ENCODE results near the gene GPR135.
A peak's percentile ranks its signal among the peaks of the same experiment; 100 is the strongest.

Gene GPR135

DNA sequence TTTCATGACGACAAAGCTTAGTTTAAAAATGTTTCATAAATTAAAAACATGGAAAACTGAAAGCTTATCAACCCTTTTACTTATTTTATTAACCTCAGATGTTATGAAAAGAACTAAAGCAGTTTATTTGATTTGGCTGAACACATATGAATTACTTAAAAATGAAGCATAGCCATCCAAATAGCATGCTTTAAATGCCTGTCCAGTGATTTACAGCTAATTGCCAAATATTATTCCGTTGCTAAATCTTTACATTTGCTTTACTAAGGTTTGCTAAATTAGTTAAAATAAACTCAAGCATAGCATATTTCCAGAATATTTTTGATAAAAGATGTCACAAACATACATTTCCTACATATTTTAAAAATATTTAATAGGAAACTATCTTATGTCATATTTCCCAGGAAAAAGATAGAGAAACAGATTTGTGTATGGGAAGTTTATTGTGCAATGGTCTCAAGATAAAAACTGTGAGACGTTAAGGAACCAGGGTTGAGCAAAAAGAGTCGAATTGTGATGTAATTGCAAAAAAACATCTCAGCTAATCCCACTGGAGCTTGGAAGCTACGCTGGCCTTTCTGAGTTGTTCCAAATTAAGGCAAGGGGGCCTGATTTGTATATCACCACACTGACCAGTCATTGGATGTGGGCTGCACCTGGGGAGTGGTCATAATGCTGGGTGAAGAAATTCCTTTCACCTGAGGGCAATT, 25.8 kb downstream of the GPR135 start:
- Histone ChIP-seq H3K27me3 (replicated peaks in 2 of 5; ENCODE audit: control insufficient read depth in 4 of 5, insufficient read depth in 5 of 5, low read length in 4 of 5) (no peaks in the 10 kb centered on the region), H3K4me3 (ENCODE audit: control insufficient read depth in 1 of 7, extremely low read depth in 1 of 7, insufficient read depth in 4 of 7, low read depth in 2 of 7, low read length in 6 of 7) (no peak overlapping the region), H3K36me3 (ENCODE audit: control insufficient read depth in 4 of 4, insufficient read depth in 4 of 4, low read length in 3 of 4) (no peaks in the 10 kb centered on the region), H3K27ac (ENCODE audit: insufficient read depth in 1 of 2, low read depth in 1 of 2, low read length in 2 of 2, poor library complexity in 1 of 2, severe bottlenecking in 2 of 2) (no peak overlapping the region), H3K4me1 (ENCODE audit: control extremely low read depth in 1 of 4, control insufficient read depth in 4 of 4, insufficient read depth in 4 of 4, low read length in 3 of 4) (peaks cover 0 to 11% (median 0%) of the 10 kb centered on the region in 4 experiments), H3K9me3 (ENCODE audit: control extremely low read depth in 1 of 5, control insufficient read depth in 4 of 5, insufficient read depth in 2 of 5, low read depth in 1 of 5, low read length in 4 of 5) (no peaks in the 10 kb centered on the region)
- CTCF ChIA-PET: interaction anchor here (0.8 to 1.5 kb wide), 6 partner anchors 11 to 800 kb away, joined by 3 to 7 read pairs (median 4); no protein-coding TSS in a partner anchor
- POLR2A ChIA-PET: no interaction called here
- 90% methylated on average over 3 of the region's 5 CpGs for WGBS (ENCODE audit: insufficient coverage)
- no peak for DNase-seq

DNA sequence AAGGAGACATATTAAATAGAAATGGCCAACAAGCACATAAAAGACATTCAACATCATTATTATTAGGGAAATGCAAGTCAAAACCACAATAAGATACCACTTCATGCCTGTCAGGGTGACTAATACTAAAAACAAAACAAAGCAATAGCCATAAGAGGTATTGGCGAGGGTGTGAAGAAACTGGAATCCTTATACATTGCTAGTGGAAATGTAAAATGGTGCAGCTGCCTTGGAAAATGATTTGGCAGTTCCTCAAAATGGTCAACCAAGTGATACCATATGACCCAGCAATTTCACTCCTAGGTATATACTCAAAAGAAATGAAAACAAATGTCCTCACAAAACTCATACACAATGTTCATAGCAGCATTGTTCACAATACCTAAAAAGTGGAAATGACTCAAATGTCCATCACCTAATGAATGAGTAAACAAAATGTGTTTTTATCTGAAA, 27.0 kb downstream of the GPR135 start:
- WGBS (ENCODE audit: insufficient coverage): no CpG with 5 or more reads among the region's 1 CpG
- ChIA-PET CTCF (interaction anchor here (0.9 to 1.4 kb wide), 4 partner anchors 12 to 318 kb away, joined by 3 to 7 read pairs (median 4); no protein-coding TSS in a partner anchor), POLR2A (no interaction called here)
- peak in 2 of 3 donors; percentile 10 to 21 for DNase-seq
- no peaks in the 10 kb centered on the region for H3K9me3 ChIP-seq (ENCODE audit: control extremely low read depth in 1 of 5, control insufficient read depth in 4 of 5, insufficient read depth in 2 of 5, low read depth in 1 of 5, low read length in 4 of 5)
- H3K4me1 ChIP-seq (ENCODE audit: control extremely low read depth in 1 of 4, control insufficient read depth in 4 of 4, insufficient read depth in 4 of 4, low read length in 3 of 4): peaks cover 0 to 11% (median 0%) of the 10 kb centered on the region in 4 experiments
- no peak overlapping the region for H3K27ac ChIP-seq (ENCODE audit: insufficient read depth in 1 of 2, low read depth in 1 of 2, low read length in 2 of 2, poor library complexity in 1 of 2, severe bottlenecking in 2 of 2)
- no peaks in the 10 kb centered on the region for H3K36me3 ChIP-seq (ENCODE audit: control insufficient read depth in 4 of 4, insufficient read depth in 4 of 4, low read length in 3 of 4)
- H3K27me3 ChIP-seq (replicated peaks in 2 of 5; ENCODE audit: control insufficient read depth in 4 of 5, insufficient read depth in 5 of 5, low read length in 4 of 5): no peaks in the 10 kb centered on the region
- no peak overlapping the region for H3K4me3 ChIP-seq (ENCODE audit: control insufficient read depth in 1 of 7, extremely low read depth in 1 of 7, insufficient read depth in 4 of 7, low read depth in 2 of 7, low read length in 6 of 7)

DNA sequence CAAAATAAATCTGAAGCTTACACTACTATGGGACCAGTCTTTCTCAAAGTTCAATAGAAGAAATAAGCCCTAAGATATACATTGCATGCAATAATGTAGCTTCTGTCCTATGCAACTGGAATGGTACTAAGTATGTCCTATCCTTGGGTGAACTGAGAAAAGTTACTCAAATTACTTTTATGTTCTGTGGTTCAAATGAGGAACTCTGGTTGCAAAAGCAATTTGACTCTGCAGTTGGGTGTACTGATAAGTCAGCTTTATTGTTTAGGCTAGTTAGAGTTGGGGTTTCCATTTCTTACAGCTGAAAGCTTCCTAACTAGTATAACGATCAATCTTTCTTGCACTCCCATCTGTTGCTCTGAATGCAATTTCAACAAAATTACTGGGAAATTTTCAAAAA, 29.2 kb downstream of the GPR135 start:
- no peaks in the 10 kb centered on the region for H3K9me3 ChIP-seq (ENCODE audit: control extremely low read depth in 1 of 5, control insufficient read depth in 4 of 5, insufficient read depth in 2 of 5, low read depth in 1 of 5, low read length in 4 of 5)
- no peaks in the 10 kb centered on the region for H3K27me3 ChIP-seq (replicated peaks in 2 of 5; ENCODE audit: control insufficient read depth in 4 of 5, insufficient read depth in 5 of 5, low read length in 4 of 5)
- H3K36me3 ChIP-seq (ENCODE audit: control insufficient read depth in 4 of 4, insufficient read depth in 4 of 4, low read length in 3 of 4): no peaks in the 10 kb centered on the region
- DNase-seq: peak in 2 of 3 donors; percentile 34 to 44
- ChIA-PET CTCF (interaction anchor here (1.3 to 3.3 kb wide), 2 partner anchors 8 to 309 kb away, joined by 4 to 13 read pairs; no protein-coding TSS in a partner anchor), POLR2A (no interaction called here)
- H3K4me3 ChIP-seq (ENCODE audit: control insufficient read depth in 1 of 7, extremely low read depth in 1 of 7, insufficient read depth in 4 of 7, low read depth in 2 of 7, low read length in 6 of 7): no peak overlapping the region
- WGBS (ENCODE audit: insufficient coverage): 70% methylated on average over 1 of the region's 1 CpG
- peaks cover 0 to 11% (median 0%) of the 10 kb centered on the region in 4 experiments for H3K4me1 ChIP-seq (ENCODE audit: control extremely low read depth in 1 of 4, control insufficient read depth in 4 of 4, insufficient read depth in 4 of 4, low read length in 3 of 4)
- no peak overlapping the region for H3K27ac ChIP-seq (ENCODE audit: insufficient read depth in 1 of 2, low read depth in 1 of 2, low read length in 2 of 2, poor library complexity in 1 of 2, severe bottlenecking in 2 of 2)

DNA sequence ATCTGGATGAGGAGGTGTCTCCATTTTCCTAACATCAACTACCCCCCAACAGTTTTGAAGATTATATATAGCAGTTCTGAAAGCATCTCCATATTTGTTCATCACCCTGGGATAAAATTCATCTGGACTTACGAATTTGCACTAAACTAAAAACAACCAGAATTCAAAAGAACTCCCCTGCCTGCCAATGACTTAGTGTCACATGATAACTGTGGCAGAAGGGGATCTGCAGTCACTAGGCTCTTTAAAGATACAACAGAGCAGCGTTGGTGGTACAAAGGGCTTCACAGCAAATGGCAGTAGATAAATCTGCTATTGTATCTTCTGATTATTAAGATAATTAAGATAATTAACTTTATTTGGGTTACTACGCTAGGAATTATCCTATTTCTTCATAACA, 30.1 kb downstream of the GPR135 start:
- Histone ChIP-seq H3K27me3 (replicated peaks in 2 of 5; ENCODE audit: control insufficient read depth in 4 of 5, insufficient read depth in 5 of 5, low read length in 4 of 5) (no peaks in the 10 kb centered on the region), H3K4me3 (ENCODE audit: control insufficient read depth in 1 of 7, extremely low read depth in 1 of 7, insufficient read depth in 4 of 7, low read depth in 2 of 7, low read length in 6 of 7) (no peak overlapping the region), H3K36me3 (ENCODE audit: control insufficient read depth in 4 of 4, insufficient read depth in 4 of 4, low read length in 3 of 4) (no peaks in the 10 kb centered on the region), H3K4me1 (ENCODE audit: control extremely low read depth in 1 of 4, control insufficient read depth in 4 of 4, insufficient read depth in 4 of 4, low read length in 3 of 4) (peaks cover 0 to 11% (median 0%) of the 10 kb centered on the region in 4 experiments), H3K27ac (ENCODE audit: insufficient read depth in 1 of 2, low read depth in 1 of 2, low read length in 2 of 2, poor library complexity in 1 of 2, severe bottlenecking in 2 of 2) (no peak overlapping the region), H3K9me3 (ENCODE audit: control extremely low read depth in 1 of 5, control insufficient read depth in 4 of 5, insufficient read depth in 2 of 5, low read depth in 1 of 5, low read length in 4 of 5) (no peaks in the 10 kb centered on the region)
- ChIA-PET CTCF (interaction anchor here (1.3 to 3.3 kb wide), 2 partner anchors 9 to 308 kb away, joined by 4 to 13 read pairs; no protein-coding TSS in a partner anchor), POLR2A (no interaction called here)
- DNase-seq: no peak
- no CpG with 5 or more reads among the region's 3 CpGs for WGBS (ENCODE audit: insufficient coverage)

DNA sequence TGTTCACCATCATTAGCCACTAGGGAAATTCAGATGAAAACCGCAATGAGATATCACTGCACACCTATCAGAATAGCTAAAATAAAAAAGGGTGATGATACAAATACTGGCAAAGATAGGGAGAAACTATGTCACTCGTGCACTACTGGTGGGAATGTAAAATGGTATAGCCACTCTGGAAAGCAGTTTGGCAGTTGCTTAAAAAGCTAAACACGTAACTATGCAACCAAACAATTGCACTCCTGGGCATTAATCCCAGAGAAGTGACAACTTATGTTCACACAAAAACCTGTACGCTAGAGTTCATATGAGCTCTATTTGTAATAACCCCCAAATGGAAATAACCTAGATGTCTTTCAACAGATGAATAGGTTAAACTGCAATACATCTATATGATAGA, 35.4 kb downstream of the GPR135 start:
- ChIA-PET CTCF (interaction anchor here (0.8 to 2.5 kb wide), 5 partner anchors 8 to 304 kb away, joined by 3 to 12 read pairs (median 6); no protein-coding TSS in a partner anchor), POLR2A (no interaction called here)
- WGBS (ENCODE audit: insufficient coverage): 100% methylated on average over 1 of the region's 4 CpGs
- H3K4me3 ChIP-seq (ENCODE audit: control insufficient read depth in 1 of 7, extremely low read depth in 1 of 7, insufficient read depth in 4 of 7, low read depth in 2 of 7, low read length in 6 of 7): no peak overlapping the region
- no peak overlapping the region for H3K27ac ChIP-seq (ENCODE audit: insufficient read depth in 1 of 2, low read depth in 1 of 2, low read length in 2 of 2, poor library complexity in 1 of 2, severe bottlenecking in 2 of 2)
- peaks cover 0 to 20% (median 4%) of the 10 kb centered on the region in 4 experiments for H3K4me1 ChIP-seq (ENCODE audit: control extremely low read depth in 1 of 4, control insufficient read depth in 4 of 4, insufficient read depth in 4 of 4, low read length in 3 of 4)
- DNase-seq: no peak
- no peaks in the 10 kb centered on the region for H3K9me3 ChIP-seq (ENCODE audit: control extremely low read depth in 1 of 5, control insufficient read depth in 4 of 5, insufficient read depth in 2 of 5, low read depth in 1 of 5, low read length in 4 of 5)
- no peaks in the 10 kb centered on the region for H3K27me3 ChIP-seq (replicated peaks in 2 of 5; ENCODE audit: control insufficient read depth in 4 of 5, insufficient read depth in 5 of 5, low read length in 4 of 5)
- H3K36me3 ChIP-seq (ENCODE audit: control insufficient read depth in 4 of 4, insufficient read depth in 4 of 4, low read length in 3 of 4): no peaks in the 10 kb centered on the region

GRCh38 chr14:59428581-59429012, 36.6 kb downstream of the GPR135 start:
- H3K27ac ChIP-seq (ENCODE audit: insufficient read depth in 1 of 2, low read depth in 1 of 2, low read length in 2 of 2, poor library complexity in 1 of 2, severe bottlenecking in 2 of 2): no peak overlapping the region
- no peaks in the 10 kb centered on the region for H3K9me3 ChIP-seq (ENCODE audit: control extremely low read depth in 1 of 5, control insufficient read depth in 4 of 5, insufficient read depth in 2 of 5, low read depth in 1 of 5, low read length in 4 of 5)
- H3K36me3 ChIP-seq (ENCODE audit: control insufficient read depth in 4 of 4, insufficient read depth in 4 of 4, low read length in 3 of 4): no peaks in the 10 kb centered on the region
- H3K27me3 ChIP-seq (replicated peaks in 2 of 5; ENCODE audit: control insufficient read depth in 4 of 5, insufficient read depth in 5 of 5, low read length in 4 of 5): no peaks in the 10 kb centered on the region
- POLR2A ChIA-PET: no interaction called here
- WGBS (ENCODE audit: insufficient coverage): 100% methylated on average over 1 of the region's 1 CpG
- CTCF ChIA-PET: interaction anchor here (1.1 to 2.5 kb wide), 6 partner anchors 11 to 303 kb away, joined by 3 to 12 read pairs (median 5); no protein-coding TSS in a partner anchor
- no peak overlapping the region for H3K4me3 ChIP-seq (ENCODE audit: control insufficient read depth in 1 of 7, extremely low read depth in 1 of 7, insufficient read depth in 4 of 7, low read depth in 2 of 7, low read length in 6 of 7)
- peak in 1 of 3 donors; percentile 9 for DNase-seq
- H3K4me1 ChIP-seq (ENCODE audit: control extremely low read depth in 1 of 4, control insufficient read depth in 4 of 4, insufficient read depth in 4 of 4, low read length in 3 of 4): peaks cover 0 to 20% (median 4%) of the 10 kb centered on the region in 4 experiments

All from common myeloid progenitor, CD34-positive (primary cell).